HG03520 (cell line): ENCODE measurements around the gene SPINT1.
"Not testable (repeated sequence)": the region's sequence is repeated elsewhere in the genome, so short reads cannot be mapped to it uniquely, and the experiment has no call there.

Experiments
- ATAC-seq: cut with Tn5 transposase; IDR thresholded peaks from one replicate; pipeline ENCODE4 v1.9.1; 2021; ENCODE audit warnings: mild to moderate bottlenecking, moderate library complexity; ENCODE audit not compliant: unreplicated experiment

The SPINT1 gene

DNA sequence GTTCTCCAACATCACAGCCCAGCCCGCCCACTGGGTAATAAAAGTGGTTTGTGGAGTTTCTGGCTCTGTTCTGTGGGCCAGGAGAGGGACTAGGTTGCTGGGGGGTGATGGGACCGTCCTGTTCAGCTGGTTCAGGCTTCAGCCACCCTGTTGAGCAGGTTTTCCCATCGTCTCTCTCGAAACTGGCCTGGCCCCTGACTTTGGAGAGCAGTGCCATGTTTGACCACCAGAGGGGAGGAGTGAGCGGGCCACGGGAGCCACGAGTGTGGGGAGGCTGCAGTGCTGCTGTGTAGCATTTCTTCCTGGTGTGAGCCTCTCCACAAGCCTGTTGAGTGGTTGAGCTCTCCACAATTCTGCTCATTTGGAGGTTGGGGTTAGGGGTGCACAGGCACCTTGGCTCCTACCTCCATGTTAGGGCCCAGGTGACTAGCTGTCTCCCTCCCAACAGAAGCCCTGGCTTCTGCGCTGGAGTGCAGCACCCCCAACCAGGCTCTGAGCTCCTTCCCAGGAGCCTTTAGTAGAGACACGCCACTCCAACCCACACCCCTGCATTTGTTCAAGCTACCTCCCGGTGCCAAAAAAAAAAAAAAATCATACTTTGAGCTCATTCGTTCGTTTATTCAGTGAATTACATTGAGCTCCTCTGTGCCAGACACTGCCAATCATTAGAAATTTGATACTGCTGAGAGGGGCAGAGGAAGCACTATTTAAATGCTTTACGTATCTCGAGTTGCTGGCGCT is 13.9 kb downstream of the SPINT1 start:
- ATAC-seq, result peak; percentile 64

DNA sequence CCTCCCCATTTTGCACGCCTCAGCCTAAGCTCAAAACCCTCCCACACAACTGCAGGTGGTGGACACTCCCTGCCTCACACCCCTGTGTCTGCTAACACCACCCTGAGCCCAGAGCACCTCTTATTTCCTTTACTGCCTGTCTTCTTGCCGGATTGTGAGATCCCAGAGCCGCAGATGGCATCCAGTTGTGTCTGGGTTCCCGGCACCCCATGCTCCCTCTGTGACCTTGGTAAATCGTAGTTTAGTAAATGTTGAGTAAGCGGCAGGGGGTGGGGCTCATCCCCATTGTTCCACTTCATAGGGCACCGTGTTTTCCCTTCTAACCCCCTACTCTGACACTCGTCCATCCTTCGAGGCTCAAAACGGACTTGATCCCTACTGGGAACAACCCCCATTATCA is 14.9 kb downstream of the SPINT1 start:
- ATAC-seq, result no peak

DNA sequence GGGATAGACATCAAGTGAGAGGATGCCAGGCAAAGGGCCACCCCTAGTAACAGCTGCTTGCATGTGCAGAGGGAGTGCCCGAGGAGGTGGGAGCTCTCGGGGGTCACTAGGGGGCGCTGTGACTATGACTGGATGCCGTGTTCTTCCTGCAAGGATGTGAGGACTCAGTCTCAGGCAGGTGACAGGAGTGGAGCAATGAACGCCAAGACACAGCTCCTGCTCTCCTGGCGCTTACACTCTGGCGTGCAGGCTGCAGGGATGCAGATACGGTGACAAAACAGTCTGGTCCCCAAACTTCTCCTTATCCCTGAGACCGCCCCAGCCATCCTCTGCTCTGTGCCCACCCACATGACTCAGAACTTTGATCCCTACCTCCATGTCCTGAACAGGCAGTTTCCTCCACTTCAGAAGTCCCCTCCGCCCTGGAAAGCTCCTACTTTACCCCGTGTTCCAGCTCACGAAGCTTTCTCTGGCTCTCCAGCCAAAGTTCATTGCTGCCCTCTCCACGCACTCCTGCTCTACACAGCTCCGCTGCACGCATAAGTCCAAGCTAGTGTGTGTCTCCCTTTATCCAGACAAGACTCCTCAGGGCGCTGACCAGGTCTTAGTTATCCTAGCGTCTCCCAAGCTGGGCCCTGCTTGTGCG is 15.5 kb downstream of the SPINT1 start:
- ATAC-seq, result peak; percentile 64

DNA sequence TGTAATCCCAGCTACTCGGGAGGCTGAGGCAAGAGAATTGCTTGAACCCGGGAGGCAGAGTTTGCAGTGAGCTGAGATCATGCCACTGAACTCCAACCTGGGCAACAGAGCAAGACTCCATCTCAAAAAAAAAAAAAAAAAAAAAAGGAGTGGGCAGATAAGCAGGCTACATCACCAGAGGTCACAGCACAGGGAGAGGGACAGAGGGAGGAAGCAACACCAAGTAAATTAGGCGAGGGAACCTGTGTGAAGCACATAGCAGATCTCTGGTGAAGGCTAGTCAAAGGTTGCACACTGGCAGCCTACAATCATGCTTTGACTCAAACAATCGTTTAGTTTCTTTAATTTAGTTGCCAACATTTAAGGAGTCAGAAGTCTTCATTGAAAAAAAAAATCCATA is 17.3 kb downstream of the SPINT1 start:
- ATAC-seq, result not testable (repeated sequence)

DNA sequence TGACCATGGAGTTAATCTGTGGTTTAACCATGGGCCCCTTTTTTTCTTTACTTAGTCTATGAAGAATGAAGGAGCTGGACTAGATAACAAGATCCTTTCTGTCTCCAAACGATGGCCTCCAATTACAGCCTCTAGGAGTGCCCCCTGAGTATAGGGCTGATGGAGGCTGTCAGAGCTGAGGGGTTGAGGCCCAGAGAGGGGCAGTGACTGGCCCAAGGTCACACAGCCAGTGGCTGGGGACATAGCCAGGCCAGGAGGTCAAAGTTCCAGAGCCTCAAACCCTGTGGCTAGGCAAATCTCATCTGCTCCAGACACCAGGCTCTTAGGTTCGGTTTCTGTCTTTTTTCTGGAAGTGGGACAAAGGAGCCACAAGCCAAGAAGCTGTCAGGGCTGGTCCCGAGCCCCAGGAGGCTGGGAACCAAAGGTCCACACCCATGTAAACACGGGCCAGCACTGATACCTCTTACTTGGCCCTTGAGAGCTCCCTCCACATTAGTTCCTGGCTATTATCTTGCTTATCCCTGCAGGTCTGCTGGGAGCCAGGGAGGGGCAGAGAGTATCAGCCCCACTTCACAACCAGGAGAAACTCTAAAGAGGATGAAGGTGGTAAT is 19.9 kb downstream of the SPINT1 start:
- ATAC-seq, result no peak

DNA sequence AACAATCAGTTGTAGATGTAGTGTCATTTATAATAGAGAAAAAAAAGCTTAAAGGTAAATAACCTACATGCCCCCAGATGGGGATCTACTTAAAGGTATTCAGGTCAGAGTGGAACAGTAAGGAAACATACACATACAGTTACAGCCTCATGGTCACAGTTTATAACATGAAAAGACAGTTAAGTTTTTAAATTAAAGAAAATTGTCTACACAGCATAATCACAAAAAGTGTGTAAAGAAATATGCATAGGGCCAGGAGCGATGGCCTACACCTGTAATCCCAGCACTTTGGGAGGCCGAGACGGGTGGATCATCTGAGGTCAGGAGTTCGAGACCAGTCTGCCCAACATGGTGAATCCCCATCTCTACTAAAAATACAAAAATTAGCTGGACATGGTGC is 23.4 kb downstream of the SPINT1 start:
- ATAC-seq, result no peak

DNA sequence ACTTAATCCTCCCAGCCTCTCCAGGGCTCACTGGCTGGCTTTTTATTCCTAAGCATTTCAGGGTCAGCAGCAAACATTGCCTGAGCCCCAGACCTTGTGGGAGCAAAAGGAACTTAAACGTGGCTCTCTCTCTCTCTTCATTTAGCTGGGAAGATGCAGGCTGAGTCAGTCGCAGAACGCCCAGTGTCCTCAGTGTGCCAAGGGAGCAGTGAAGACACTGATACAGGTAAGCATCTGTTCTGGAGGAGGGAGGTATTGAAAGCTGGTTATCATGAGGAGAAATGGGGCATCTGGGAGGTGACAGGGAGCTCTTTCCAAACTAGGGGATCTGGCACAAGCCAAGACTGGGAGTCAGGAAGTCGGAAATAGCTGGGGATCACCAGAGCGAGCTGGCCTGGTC is 25.8 kb downstream of the SPINT1 start:
- ATAC-seq, result no peak

DNA sequence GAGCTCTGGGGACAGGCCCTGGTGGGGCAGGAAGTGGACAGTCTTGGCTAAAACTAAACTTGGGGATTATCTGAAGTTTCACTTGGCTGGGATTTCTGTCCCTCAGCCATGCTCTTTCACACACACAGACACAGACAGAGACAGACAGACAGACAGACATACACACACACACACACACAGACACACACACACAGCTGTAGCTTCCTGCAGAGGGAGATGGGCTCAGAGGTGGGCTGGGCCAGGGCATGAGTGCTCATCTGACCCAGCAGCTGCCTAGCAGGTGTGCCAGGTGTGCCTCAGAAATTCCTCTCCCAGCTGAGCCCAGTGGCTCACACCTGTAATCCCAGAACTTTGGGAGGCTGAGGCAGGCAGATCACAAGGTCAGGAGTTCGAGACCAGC is 26.9 kb downstream of the SPINT1 start:
- no peak for ATAC-seq

DNA sequence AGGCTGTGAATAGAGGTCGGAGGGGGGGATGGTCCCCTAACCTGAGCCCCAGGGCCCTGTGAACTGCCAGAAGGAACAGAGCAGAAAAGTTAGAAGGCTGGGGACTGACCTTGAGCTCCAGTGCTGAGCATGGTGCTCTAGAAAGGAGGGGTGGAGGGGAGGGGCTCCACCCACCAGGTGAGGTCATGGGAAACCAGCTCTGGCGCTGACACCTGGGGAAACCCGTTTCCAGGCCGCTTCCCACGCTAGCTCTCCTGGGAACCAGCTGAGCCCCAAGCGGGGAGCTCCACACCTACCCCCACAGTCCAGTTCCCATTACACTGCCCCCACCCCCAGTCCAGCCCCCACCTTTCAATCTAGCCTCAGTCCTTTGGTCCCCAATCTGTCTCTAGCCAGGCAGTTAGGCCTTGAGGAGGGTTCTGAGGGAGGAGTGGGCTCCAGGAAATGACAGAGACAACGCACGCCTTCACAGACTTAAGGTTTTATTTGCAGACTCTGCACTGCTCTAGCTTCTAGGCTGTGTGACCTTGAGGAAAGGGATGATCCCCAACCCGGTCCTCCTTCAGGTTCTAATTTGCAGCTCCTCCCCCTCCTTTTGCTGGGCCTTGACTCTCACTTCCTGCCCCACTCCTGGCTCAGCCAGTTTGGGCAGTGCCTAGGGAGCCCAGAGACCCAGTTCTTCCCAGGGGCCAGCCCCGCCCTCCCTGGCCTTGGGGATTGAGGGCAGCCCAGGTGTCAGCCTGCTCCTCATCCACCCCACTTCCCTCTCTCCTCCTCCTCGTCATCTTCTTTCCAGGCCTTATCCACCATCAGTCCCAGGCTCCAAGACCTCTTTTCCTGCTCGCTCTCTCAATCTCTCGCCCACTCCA is 28.1 kb downstream of the SPINT1 start:
- no peak for ATAC-seq

DNA sequence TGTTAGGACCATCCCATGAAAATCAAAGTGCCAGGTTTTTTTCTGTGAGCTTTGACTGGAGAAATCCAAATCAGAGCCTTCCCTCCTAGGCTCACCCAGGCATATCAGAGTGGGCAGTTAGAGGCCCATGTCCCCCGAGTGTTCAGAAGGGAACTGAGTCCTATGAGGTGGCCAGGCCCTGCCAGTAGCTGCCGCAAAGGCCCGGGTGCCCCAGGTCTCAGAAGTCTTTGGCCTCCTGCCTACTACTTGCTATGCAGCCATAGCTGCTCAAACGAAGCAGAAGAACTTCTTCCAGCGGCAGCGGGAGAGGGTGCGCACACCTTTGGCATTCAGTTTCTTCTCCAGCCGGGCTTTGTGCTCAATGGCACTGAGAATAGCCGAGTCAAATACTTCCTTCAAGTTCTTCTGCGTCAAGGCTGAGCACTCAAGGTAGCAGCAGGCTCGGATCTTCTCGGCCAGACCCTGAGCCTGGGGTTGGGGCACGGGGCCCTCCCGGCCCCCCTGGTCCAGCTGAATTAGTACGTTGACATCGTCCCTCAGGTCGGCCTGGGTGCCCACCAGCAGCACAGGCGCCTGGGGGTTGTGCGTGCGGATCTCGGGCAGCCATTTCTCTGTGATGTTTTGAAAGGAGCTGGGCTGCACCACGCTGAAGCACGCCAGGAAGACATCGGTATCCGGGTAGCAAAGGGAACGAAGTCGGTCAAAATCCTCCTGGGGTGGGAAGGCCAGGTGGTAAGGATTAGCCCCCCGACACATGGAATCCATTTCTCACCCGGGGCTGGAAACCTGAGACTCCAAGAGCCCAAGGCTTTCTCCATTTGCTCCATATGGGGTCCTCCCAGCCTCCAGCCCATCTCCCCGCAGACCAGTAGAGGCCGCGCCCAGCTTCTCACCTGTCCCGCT is 29.2 kb downstream of the SPINT1 start:
- no peak for ATAC-seq

DNA sequence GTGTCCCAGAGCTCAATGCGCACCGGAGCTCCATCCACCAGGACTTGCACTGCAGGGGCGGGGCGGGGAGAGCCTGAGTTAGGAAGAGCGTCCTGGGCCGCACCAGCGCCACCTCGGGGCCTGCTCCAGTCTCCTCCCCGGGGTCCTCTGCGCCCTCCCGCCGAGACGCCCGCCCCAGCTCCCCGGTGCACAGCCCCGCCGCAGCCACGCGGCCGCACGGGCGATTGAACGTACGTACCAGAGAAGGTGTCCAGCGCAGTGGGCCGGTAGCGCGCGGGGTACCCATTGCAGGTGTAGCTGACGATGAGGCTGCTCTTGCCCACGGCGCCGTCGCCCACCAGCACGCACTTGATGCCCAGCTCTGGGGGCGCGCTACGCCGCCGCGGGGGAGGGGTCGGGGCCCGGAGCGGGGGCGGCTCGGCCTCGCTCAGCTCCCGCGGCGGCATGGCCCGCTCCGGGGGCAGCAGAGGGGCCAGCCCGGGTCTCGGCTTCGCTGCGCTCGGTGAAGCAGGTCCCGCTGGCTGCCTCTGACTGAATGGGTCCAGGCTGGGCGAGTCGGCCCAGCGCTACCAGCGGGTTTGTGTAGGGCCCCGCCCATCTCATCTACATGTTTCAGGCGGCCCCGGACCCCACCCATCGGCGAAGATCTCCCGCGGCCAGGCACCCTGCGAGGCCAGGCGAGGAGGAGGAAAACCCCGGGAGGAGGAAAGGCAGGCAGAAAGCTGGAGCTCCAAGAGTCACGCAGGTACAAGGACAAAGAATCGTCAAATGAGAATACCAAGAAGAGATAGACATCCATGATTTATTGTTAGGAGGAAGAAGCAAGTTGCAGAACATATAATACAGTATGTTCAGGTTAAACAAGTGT is 30.1 kb downstream of the SPINT1 start, which contains the start of gene RHOV:
TSS of gene RHOV (minus strand) at position 541 of the 868 bp plus-strand sequence. CDS start at position 446, 95 bp downstream.
- no peak for ATAC-seq

DNA sequence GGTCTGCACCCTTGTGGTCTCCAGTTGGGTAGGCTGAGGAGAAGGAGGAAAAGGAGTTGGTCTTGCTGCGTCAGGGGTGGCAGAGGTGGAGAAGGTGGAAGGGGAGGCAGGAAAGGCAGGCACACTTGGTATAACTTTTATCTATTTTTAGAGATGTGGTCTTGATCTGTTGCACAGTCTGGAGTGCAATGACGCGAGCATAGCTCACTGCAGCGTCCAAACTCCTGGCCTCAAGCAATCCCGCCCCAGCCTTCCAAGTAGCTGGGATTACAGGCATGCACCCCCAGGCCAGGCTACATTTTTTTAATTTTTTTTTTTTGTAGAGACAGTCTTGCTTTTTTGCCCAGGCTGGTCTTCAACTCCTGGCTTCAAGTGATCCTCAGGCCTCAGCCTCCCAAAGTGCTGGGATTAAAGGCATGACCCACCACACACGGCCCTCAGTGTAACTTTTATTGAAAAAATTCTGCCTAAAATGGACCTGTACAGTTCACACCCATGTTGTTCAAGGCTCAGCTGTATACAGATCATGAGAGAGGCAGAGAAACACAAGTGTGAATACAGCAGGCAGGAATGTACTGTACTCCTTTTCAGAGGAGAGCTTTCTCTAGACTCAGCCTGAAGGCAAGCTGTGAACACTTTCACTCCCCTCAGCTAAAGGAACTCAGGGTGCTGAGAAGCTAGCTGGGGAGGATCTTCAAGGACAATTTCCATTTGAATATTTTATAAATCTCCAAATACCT is 32.3 kb downstream of the SPINT1 start:
- ATAC-seq, result no peak

DNA sequence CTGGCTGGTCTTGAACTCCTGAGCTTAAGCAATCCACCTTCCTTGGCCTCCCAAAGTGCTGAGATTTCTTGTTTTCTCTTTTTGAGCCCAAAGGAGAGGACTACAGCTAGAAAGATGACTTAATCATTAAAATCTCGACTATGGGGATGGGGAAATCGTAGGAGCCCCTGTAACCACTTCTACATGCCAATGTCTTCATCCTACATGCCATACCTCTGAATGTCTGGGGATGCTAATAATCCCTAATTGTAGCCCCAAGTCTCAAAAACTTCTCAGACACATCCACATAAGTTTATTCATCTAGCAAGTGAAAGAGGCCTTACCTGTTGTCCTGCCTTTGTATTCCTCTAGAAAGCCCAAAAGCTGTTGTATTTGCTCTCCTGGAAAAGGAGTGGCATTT is 33.8 kb downstream of the SPINT1 start:
- no peak for ATAC-seq

DNA sequence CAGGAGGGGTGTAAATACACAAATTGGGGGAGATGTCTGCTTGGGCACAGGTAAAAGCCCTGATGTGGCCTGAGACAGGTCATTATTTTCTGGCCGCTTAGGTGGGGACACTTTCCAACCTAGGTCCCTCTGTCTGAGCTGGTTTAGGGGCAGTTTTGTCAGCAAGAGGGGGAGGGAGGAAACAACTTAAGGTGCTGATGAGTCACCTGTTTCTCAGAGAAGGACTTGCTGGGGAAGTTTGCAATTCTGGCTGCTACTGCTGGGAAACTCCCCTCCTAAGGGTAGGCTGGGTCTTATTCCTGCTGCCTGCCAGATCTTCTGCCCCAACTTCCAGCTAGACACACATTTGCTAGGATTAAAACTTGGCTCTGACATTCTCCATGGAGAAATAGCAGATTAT is 34.9 kb downstream of the SPINT1 start:
- no peak for ATAC-seq

DNA sequence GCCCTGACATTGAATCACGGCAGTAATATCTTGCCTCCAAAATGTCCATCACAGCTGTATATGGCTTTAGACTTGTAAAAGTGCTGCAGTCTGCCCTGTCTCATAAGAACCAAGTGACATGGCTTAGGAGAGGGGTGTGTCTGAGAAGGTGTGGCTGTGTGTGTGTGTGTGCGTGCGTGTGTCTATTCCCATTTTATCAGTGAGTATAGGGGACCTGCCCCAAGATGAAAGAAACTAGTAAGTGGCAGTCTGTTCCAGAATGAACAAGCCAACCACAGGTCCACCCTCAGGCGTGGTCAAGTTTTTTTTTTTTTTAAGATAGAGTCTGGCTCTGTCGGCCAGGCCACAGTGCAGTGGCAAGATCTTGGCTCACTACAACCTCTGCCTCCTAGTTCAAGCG is 35.8 kb downstream of the SPINT1 start:
- no peak for ATAC-seq

DNA sequence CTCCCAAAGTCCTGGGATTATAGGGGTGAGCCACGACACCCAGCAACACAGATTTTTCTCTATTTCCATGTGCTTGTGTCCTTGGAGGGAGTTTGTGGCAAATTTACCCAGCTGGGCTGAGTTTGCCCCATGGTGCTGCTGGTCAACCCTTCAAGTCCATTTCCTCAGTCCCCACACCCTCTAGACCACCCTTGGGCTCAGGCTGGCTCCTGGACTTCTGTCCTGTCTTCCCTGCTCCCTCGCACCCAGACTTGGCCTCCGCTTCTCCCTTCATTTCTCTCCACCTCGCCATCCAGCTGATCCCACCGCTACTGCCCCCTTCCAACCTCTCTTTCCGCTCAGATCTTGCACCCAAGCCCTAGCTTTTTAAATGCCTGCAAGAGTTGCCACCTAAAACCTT is 37.5 kb downstream of the SPINT1 start:
- no peak for ATAC-seq

DNA sequence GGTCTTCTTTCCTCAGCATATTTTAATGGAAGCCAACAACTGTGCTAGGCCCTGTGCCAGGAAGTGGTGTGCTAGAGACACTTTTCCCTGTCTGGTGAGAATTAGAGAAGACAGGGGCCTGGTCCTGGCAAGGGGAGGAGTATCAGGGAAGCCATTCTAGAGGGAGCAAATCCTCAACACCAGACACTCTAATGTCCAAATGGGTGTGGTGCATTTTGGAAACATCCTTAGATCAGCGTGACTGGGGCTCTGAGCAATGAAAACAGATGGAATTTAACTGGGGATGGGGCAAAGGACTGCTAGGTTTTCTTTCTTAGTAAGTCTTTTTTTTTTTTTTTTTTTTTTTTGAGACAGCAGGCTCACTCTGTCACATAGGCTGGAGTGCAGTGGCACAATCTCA is 42.7 kb downstream of the SPINT1 start:
- ATAC-seq, result no peak

DNA sequence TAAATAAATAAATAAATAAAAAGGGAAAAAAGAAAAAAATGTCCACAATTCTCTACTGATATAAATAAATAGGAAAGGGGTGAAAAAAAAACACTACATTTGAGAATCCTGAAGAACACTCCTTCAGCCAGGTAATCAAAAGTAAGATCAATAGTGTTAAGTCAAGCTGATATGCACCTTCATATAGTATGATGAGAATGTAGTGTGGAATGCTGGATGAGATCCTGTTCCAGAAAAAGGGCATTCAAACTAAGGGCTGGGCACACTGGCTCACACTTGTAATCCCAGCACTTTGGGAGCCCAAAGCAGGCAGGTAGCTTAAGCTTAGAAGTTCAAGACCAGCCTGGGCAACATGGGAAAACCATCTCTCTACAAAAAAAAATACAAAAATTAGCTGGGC is 45.3 kb downstream of the SPINT1 start:
- no peak for ATAC-seq

DNA sequence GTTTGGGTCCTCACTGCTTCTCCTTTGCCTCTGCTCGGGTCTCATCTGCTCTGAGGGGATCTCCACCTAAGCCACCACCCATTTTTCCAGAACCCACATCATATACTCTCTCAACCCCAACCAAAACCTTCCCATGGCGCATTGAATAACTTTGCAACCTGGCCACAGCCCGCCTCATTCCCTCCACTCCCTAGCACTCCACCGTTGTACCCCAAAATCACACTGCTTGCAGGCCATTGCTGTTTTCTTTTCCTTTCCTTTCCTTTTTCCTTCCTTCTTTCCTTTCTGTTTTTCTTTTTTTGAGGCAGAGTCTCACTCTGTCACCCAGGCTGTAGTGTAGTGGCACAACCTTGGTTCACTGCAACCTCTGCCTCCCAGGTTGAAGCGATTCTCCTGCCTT is 47.3 kb downstream of the SPINT1 start:
- no peak for ATAC-seq
